CD14-positive monocyte (primary cell): ENCODE results near the gene PSMD1. TPM values are rescaled to one million over a fixed set of nuclear protein-coding genes. Genes with fewer than 3 reads are reported as not detected.

Source experiments
- DNase-seq, 3 donors: peaks; one replicate each; pipeline ENCODE4 v3.0.0-alpha.2; 2011 to 2022
- H2AFZ ChIP-seq: 2 replicates; pipeline ENCODE4 v1.6.0; 2012; ENCODE audit warnings: mild to moderate bottlenecking, low read depth, low read length, inconsistent platforms; ENCODE audit not compliant: insufficient read depth, poor library complexity, severe bottlenecking
- H3K27ac ChIP-seq, 2 donors: 1 replicate in 1 of 2; 2 replicates in 1 of 2; pipeline ENCODE4 v1.5.1; 2012 to 2013; ENCODE audit warnings: low read length in 2 of 2, control low read depth in 1 of 2, inconsistent platforms in 1 of 2, low read depth in 1 of 2, mild to moderate bottlenecking in 1 of 2
- H3K27me3 ChIP-seq, 2 donors: one replicate each; pipeline versions ENCODE4 v1.6.0 to v1.6.1; 2011 to 2013; ENCODE audit warnings: low read length in 2 of 2; ENCODE audit not compliant: control insufficient read depth in 2 of 2, insufficient read depth in 2 of 2
- H3K36me3 ChIP-seq, 2 donors: replicated peaks in 1 of 2; 1 replicate in 1 of 2; 2 replicates in 1 of 2; pipeline versions ENCODE4 v1.5.1 to v1.6.1; 2012 to 2013; ENCODE audit warnings: low read length in 2 of 2, control low read depth in 1 of 2, inconsistent platforms in 1 of 2, mild to moderate bottlenecking in 1 of 2; ENCODE audit not compliant: insufficient read depth in 2 of 2, control insufficient read depth in 1 of 2
- H3K4me1 ChIP-seq, 2 donors: 1 replicate in 1 of 2; 2 replicates in 1 of 2; pipeline versions ENCODE4 v1.5.1 to v1.6.1; 2012 to 2013; ENCODE audit warnings: low read length in 2 of 2, control low read depth in 1 of 2, inconsistent platforms in 1 of 2, mild to moderate bottlenecking in 1 of 2, moderate library complexity in 1 of 2; ENCODE audit not compliant: insufficient read depth in 2 of 2, control insufficient read depth in 1 of 2
- H3K4me2 ChIP-seq: replicated peaks from 2 replicates; pipeline ENCODE3; 2012; ENCODE audit warnings: low read length, moderate library complexity, mild to moderate bottlenecking; ENCODE audit not compliant: poor library complexity, severe bottlenecking; ENCODE audit errors: extremely low read depth
- H3K4me3 ChIP-seq, 3 experiments: fragments of 200-600 bp in 1 of 3; sonication (generic) in 1 of 3; replicated peaks in 1 of 3; 1 replicate in 2 of 3; 2 replicates in 1 of 3; pipeline ENCODE4 v1.5.1; 2011 to 2013; ENCODE audit warnings: low read length in 3 of 3, mild to moderate bottlenecking in 3 of 3, control low read depth in 2 of 3, low read depth in 2 of 3, inconsistent platforms in 1 of 3, moderate library complexity in 1 of 3
- H3K79me2 ChIP-seq: 2 replicates; pipeline ENCODE4 v1.6.0; 2012; ENCODE audit warnings: mild to moderate bottlenecking, control low read depth, inconsistent platforms, low read length, moderate library complexity; ENCODE audit not compliant: insufficient read depth
- H3K9ac ChIP-seq: 2 replicates; pipeline ENCODE4 v1.6.0; 2017; ENCODE audit warnings: low read length, mild to moderate bottlenecking; ENCODE audit not compliant: insufficient read depth, poor library complexity, severe bottlenecking
- H3K9me3 ChIP-seq, 2 donors: replicated peaks in 1 of 2; 1 replicate in 1 of 2; 2 replicates in 1 of 2; pipeline versions ENCODE4 v1.5.1 to v1.6.1; 2012 to 2013; ENCODE audit warnings: low read length in 2 of 2, control low read depth in 1 of 2; ENCODE audit not compliant: control insufficient read depth in 1 of 2, insufficient read depth in 1 of 2
- H4K20me1 ChIP-seq: 2 replicates; pipeline ENCODE4 v1.6.0; 2012; ENCODE audit warnings: mild to moderate bottlenecking, low read length, control low read depth, moderate library complexity; ENCODE audit not compliant: insufficient read depth
- H3K27ac Mint-ChIP-seq, 7 donors: one replicate each; pipeline ENCODE4 v1.8.0; 2020; ENCODE audit warnings: mild to moderate bottlenecking in 7 of 7, mixed read lengths in 7 of 7, moderate library complexity in 6 of 7, inconsistent platforms in 2 of 7
- H3K27me3 Mint-ChIP-seq, 3 donors: one replicate each; pipeline ENCODE4 v1.8.0; 2021 to 2022; ENCODE audit warnings: low read depth in 3 of 3, mild to moderate bottlenecking in 3 of 3, mixed read lengths in 3 of 3, moderate library complexity in 3 of 3, inconsistent platforms in 1 of 3
- H3K36me3 Mint-ChIP-seq, 2 donors: one replicate each; pipeline ENCODE4 v1.8.0; 2020; ENCODE audit warnings: mixed read lengths in 2 of 2, inconsistent platforms in 1 of 2, mild to moderate bottlenecking in 1 of 2
- H3K4me1 Mint-ChIP-seq: one replicate; pipeline ENCODE4 v1.8.0; 2020; ENCODE audit warnings: mild to moderate bottlenecking, mixed read lengths
- H3K4me3 Mint-ChIP-seq, 2 donors: one replicate each; pipeline ENCODE4 v1.8.0; 2020; ENCODE audit warnings: mild to moderate bottlenecking in 2 of 2, mixed read lengths in 2 of 2, moderate library complexity in 1 of 2
- H3K9me3 Mint-ChIP-seq, 7 donors: one replicate each; pipeline ENCODE4 v1.8.0; 2020 to 2022; ENCODE audit warnings: mixed read lengths in 7 of 7, mild to moderate bottlenecking in 6 of 7, moderate library complexity in 6 of 7, inconsistent platforms in 2 of 7
- WGBS: methylation state at CpG from one replicate; pipeline ENCODE4 v1.1.5; 2013; ENCODE audit warnings: missing lambda C conversion rate; ENCODE audit not compliant: insufficient coverage; 5-methylcytosine and 5-hydroxymethylcytosine counted together
- intact Hi-C, 2 donors: fragments of 100-400 bp; cut with micrococcal nuclease; formaldehyde crosslinking; loops; one replicate each; pipeline versions ENCODE4 v1.15.0 to v1.15.1; 2023
- polyA plus RNA-seq, 3 donors: library from polyadenylated mRNA; depleted of rRNA in 1 of 3; unstranded in 2 of 3; stranded (reverse) in 1 of 3; fragments of 300-500 nt in 2 of 3; fragments of >200 nt in 1 of 3; fragmentation: Illumina TruSeq in 2 of 3; gene quantifications; 1 replicate in 2 of 3; 2 replicates in 1 of 3; pipeline ENCODE4 v1.2.3, GENCODE V29; 2012 to 2021
- TF ChIP-seq, protein P1 (sequence below): fragments of 200-600 bp; IDR thresholded peaks from one replicate; pipeline ENCODE4 v1.8.0; 2022; ENCODE audit warnings: antibody characterized with exemption, mild to moderate bottlenecking

PSMD1 gene
- polyA plus RNA-seq, 3 donors, result 23.5 to 53.9 (median 37.7) TPM

DNA sequence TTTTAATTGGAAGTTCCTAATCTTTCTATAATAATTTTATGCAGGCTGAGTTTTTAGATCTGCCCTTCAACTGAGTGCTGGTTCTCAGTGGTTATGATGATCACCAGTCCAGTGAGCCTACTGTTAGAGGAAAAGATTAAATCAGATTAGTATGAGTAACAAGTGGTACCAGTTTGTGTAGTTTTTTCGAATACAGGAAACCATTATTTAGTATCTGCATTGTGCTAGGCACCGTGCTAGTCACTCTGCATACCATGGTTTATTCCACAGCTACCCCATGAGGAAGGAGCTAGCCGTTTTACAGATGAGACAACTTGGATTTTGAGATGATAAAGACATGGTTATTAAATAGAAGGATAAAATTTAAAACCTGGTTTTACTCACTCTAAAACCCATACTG is 6.1 kb downstream of the PSMD1 start:
- no peak overlapping the region for H2AFZ ChIP-seq
- no peak overlapping the region for H3K4me3 ChIP-seq
- Mint-ChIP-seq H3K4me3 (no peak overlapping the region), H3K9me3 (peaks cover 0 to under 1% (median 0%) of the 10 kb centered on the region in 7 donors), H3K27me3 (no peaks in the 10 kb centered on the region), H3K36me3 (peaks cover 55 to 63% of the 10 kb centered on the region in 2 donors), H3K27ac (no peak overlapping the region), H3K4me1 (peaks cover 42% of the 10 kb centered on the region)
- H3K9me3 ChIP-seq, result no peaks in the 10 kb centered on the region
- H3K79me2 ChIP-seq, result peaks cover 54% of the 10 kb centered on the region
- H4K20me1 ChIP-seq, result peaks cover 39% of the 10 kb centered on the region
- no peak overlapping the region for H3K9ac ChIP-seq
- no peak overlapping the region for H3K4me2 ChIP-seq
- DNase-seq, result no peak
- intact Hi-C loops, result no loop called here
- TF ChIP-seq, protein P1, sequence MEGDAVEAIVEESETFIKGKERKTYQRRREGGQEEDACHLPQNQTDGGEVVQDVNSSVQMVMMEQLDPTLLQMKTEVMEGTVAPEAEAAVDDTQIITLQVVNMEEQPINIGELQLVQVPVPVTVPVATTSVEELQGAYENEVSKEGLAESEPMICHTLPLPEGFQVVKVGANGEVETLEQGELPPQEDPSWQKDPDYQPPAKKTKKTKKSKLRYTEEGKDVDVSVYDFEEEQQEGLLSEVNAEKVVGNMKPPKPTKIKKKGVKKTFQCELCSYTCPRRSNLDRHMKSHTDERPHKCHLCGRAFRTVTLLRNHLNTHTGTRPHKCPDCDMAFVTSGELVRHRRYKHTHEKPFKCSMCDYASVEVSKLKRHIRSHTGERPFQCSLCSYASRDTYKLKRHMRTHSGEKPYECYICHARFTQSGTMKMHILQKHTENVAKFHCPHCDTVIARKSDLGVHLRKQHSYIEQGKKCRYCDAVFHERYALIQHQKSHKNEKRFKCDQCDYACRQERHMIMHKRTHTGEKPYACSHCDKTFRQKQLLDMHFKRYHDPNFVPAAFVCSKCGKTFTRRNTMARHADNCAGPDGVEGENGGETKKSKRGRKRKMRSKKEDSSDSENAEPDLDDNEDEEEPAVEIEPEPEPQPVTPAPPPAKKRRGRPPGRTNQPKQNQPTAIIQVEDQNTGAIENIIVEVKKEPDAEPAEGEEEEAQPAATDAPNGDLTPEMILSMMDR, result no peak
- H3K4me1 ChIP-seq, result peaks cover 25 to 34% of the 10 kb centered on the region in 2 donors
- no peaks in the 10 kb centered on the region for H3K27me3 ChIP-seq
- H3K36me3 ChIP-seq, result peaks cover 54 to 69% of the 10 kb centered on the region in 2 donors
- WGBS, result no CpG with 5 or more reads among the region's 3 CpGs
- H3K27ac ChIP-seq, result no peak overlapping the region

DNA sequence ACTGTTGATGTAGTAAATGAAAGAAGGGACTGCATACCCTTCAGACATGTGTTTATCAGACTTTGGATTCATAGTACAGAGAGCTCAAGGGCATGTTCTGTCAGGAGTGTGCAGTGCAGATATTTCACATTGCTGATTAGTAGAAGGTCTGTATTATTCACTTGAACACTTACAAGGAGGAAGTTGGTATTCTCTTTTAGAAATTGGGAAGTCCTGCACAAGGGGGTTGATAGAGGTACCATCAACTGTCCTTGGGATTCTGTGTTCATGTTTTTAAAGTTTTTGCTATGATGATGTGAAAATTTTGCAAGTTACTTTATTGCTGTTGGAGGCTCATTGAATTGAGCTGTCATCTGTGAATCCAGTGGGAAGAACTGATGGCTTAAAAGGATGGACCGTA is 6.7 kb downstream of the PSMD1 start:
- H3K9ac ChIP-seq, result no peak overlapping the region
- Mint-ChIP-seq H3K27me3 (no peaks in the 10 kb centered on the region), H3K4me1 (peaks cover 42% of the 10 kb centered on the region), H3K27ac (peak overlapping the region in 1 of 7 donors; percentile 20), H3K9me3 (peaks cover 0 to 1% (median 0%) of the 10 kb centered on the region in 7 donors), H3K4me3 (no peak overlapping the region), H3K36me3 (peaks cover 60 to 69% of the 10 kb centered on the region in 2 donors)
- peaks cover 19 to 34% of the 10 kb centered on the region in 2 donors for H3K4me1 ChIP-seq
- no peaks in the 10 kb centered on the region for H3K27me3 ChIP-seq
- no peak overlapping the region for H2AFZ ChIP-seq
- no peak overlapping the region for H3K4me2 ChIP-seq
- intact Hi-C loops, result no loop called here
- peak overlapping the region in 1 of 2 donors; percentile 10 for H3K27ac ChIP-seq
- H3K36me3 ChIP-seq, result peaks cover 59 to 75% of the 10 kb centered on the region in 2 donors
- no CpG with 5 or more reads among the region's 1 CpG for WGBS
- DNase-seq, result peak in 1 of 3 donors; percentile 13
- peaks cover 48% of the 10 kb centered on the region for H3K79me2 ChIP-seq
- no peak overlapping the region for H3K4me3 ChIP-seq
- peaks cover 39% of the 10 kb centered on the region for H4K20me1 ChIP-seq
- TF ChIP-seq, protein P1, result no peak
- H3K9me3 ChIP-seq, result no peaks in the 10 kb centered on the region
